Measurements from ENCODE around the gene CLIC3.

Gene CLIC3

DNA sequence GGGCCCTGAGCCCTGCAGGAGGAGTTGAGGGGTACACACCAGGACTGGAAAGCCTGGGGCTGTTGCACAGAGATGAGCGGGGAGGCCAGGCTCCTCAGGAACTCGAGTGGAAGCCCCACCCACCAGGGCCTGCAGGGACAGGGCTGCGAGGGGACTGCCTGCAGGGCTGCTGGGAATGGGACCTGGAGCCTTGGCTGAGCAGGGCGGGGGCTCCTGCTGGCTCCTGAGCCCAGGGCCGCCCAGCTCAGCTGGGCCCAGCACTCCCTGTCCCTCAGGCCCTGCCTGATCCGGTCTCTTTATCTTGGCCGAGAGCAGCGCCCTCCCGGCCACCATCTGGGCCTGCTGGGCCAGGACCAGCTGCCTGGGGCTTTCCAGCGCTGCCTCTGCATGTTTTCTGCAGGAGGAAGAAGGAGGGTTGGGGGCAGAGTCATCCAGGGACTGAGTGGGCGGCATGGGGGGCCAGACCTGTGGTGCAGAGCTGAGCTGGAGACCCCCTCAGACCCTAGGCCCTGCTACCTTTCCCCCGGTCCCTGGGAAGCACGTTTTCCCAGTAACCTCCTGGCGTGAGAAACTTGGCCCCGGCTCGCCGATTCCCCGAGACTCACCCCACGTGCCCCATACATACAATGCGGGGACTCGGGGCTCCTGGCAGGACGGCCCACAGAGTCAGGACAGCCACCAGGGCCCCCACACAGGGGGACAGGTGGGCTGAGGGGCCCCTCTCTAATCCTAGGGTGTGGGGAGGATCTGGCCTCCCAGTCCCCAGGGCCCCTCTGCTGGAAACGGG is 34.9 kb downstream of the CLIC3 start:
- H3K27ac ChIP-seq (ENCODE audit: low read length), result no peak overlapping the region
- no peaks in the 10 kb centered on the region for H3K9me3 ChIP-seq (ENCODE audit: insufficient read depth, low read length, severe bottlenecking)
- H3K36me3 ChIP-seq (ENCODE audit: insufficient read depth, low read length), result no peaks in the 10 kb centered on the region
- no peaks in the 10 kb centered on the region for H3K79me2 ChIP-seq (ENCODE audit: insufficient read depth, low read length)
- H3K4me1 ChIP-seq (ENCODE audit: insufficient read depth, low read length), result peaks cover 9% of the 10 kb centered on the region
- peaks cover 8% of the 10 kb centered on the region for H3K27me3 ChIP-seq (ENCODE audit: insufficient read depth, low read length, poor library complexity)
- H3K4me3 ChIP-seq (ENCODE audit: low read depth in 1 of 2, low read length in 2 of 2), result no peak overlapping the region
- no peaks in the 10 kb centered on the region for H4K20me1 ChIP-seq (ENCODE audit: insufficient read depth, low read length)
- TF ChIP-seq, protein P1, sequence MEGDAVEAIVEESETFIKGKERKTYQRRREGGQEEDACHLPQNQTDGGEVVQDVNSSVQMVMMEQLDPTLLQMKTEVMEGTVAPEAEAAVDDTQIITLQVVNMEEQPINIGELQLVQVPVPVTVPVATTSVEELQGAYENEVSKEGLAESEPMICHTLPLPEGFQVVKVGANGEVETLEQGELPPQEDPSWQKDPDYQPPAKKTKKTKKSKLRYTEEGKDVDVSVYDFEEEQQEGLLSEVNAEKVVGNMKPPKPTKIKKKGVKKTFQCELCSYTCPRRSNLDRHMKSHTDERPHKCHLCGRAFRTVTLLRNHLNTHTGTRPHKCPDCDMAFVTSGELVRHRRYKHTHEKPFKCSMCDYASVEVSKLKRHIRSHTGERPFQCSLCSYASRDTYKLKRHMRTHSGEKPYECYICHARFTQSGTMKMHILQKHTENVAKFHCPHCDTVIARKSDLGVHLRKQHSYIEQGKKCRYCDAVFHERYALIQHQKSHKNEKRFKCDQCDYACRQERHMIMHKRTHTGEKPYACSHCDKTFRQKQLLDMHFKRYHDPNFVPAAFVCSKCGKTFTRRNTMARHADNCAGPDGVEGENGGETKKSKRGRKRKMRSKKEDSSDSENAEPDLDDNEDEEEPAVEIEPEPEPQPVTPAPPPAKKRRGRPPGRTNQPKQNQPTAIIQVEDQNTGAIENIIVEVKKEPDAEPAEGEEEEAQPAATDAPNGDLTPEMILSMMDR (IDR thresholded peaks at IDR 0.05; ENCODE audit: borderline replicate concordance, extremely low read depth, low read length, poor library complexity, severe bottlenecking), result no peak
- TF ChIP-seq EZH2 (IDR thresholded peaks at IDR 0.05; ENCODE audit: borderline replicate concordance, low read depth, low read length, severe bottlenecking), result no peak
- DNase-seq, result no peak
- H2AFZ ChIP-seq (ENCODE audit: low read depth, low read length), result no peak overlapping the region
- no peak overlapping the region for H3K9ac ChIP-seq (ENCODE audit: low read depth, low read length)
- no peak for ATAC-seq (ENCODE audit: insufficient read depth, low read depth)
- no peak overlapping the region for H3K4me2 ChIP-seq (ENCODE audit: insufficient read depth, low read length)

DNA sequence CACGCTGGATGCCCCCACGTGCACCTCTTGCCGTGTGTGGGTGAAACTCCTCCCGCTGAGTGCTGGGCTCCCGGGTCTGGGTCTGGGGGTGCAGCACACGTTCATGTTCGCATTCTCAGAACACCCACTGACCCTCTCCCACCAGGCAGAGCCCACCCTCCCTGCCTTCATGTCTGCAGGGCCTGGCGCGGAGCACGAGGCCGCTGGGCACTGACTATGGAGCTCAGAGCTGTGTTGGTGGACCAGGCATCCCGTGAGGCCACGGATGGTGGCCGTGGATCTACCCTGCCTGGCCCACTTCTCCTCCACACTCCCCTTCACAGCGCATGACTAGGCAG is 35.5 kb downstream of the CLIC3 start:
- Histone ChIP-seq H3K9me3 (ENCODE audit: insufficient read depth, low read length, severe bottlenecking) (no peaks in the 10 kb centered on the region), H3K4me1 (ENCODE audit: insufficient read depth, low read length) (peaks cover 5% of the 10 kb centered on the region), H3K36me3 (ENCODE audit: insufficient read depth, low read length) (no peaks in the 10 kb centered on the region), H3K4me3 (ENCODE audit: low read depth in 1 of 2, low read length in 2 of 2) (no peak overlapping the region), H2AFZ (ENCODE audit: low read depth, low read length) (no peak overlapping the region), H3K27ac (ENCODE audit: low read length) (no peak overlapping the region), H3K4me2 (ENCODE audit: insufficient read depth, low read length) (no peak overlapping the region), H3K9ac (ENCODE audit: low read depth, low read length) (no peak overlapping the region), H3K27me3 (ENCODE audit: insufficient read depth, low read length, poor library complexity) (peaks cover 4% of the 10 kb centered on the region), H4K20me1 (ENCODE audit: insufficient read depth, low read length) (no peaks in the 10 kb centered on the region), H3K79me2 (ENCODE audit: insufficient read depth, low read length) (no peaks in the 10 kb centered on the region)
- ATAC-seq (ENCODE audit: insufficient read depth, low read depth) (no peak), DNase-seq (no peak)
- no peak for TF ChIP-seq EZH2 (IDR thresholded peaks at IDR 0.05; ENCODE audit: borderline replicate concordance, low read depth, low read length, severe bottlenecking)
- TF ChIP-seq, protein P1 (IDR thresholded peaks at IDR 0.05; ENCODE audit: borderline replicate concordance, extremely low read depth, low read length, poor library complexity, severe bottlenecking), result no peak

DNA sequence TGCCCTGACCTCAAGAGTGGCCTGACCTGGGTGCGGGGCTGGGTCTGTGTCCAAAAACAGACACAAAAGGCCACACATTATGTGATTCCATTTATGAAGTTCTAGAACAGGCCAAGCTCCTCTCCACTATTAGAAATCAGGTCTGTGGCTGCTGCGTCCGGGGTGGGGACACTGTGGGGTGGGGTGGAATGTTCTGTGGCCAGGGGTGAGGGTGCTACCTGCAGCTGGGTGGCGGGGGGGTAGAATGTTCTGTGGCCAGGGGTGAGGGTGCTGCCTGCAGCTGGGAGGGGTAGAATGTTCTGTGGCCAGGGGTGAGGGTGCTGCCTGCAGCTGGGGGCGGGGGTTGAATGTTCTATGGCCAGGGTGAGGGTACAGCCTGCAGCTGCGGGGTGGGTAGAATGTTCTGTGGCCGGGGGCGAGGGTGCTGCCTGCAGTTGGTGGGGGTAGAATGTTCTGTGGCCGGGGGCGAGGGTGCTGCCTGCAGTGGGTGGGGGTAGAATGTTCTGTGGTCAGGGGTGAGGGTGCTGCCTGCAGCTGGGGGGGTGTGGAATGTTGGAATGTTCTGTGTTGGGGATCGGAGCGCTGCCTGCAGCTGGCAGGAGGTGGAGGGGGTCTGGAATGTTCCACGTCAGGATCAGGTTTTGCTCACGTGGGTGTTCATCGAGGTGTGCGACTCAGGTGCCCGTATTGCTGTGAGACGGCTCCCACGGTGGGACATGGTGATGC is 36.0 kb downstream of the CLIC3 start:
- TF ChIP-seq, protein P1 (IDR thresholded peaks at IDR 0.05; ENCODE audit: borderline replicate concordance, extremely low read depth, low read length, poor library complexity, severe bottlenecking), result no peak
- no peak for TF ChIP-seq EZH2 (IDR thresholded peaks at IDR 0.05; ENCODE audit: borderline replicate concordance, low read depth, low read length, severe bottlenecking)
- no peaks in the 10 kb centered on the region for H3K9me3 ChIP-seq (ENCODE audit: insufficient read depth, low read length, severe bottlenecking)
- H3K4me3 ChIP-seq (ENCODE audit: low read depth in 1 of 2, low read length in 2 of 2), result no peak overlapping the region
- DNase-seq, result no peak
- no peaks in the 10 kb centered on the region for H3K79me2 ChIP-seq (ENCODE audit: insufficient read depth, low read length)
- H3K27ac ChIP-seq (ENCODE audit: low read length), result no peak overlapping the region
- no peak overlapping the region for H3K4me2 ChIP-seq (ENCODE audit: insufficient read depth, low read length)
- no peaks in the 10 kb centered on the region for H4K20me1 ChIP-seq (ENCODE audit: insufficient read depth, low read length)
- H3K27me3 ChIP-seq (ENCODE audit: insufficient read depth, low read length, poor library complexity), result no peaks in the 10 kb centered on the region
- H3K9ac ChIP-seq (ENCODE audit: low read depth, low read length), result no peak overlapping the region
- ATAC-seq (ENCODE audit: insufficient read depth, low read depth), result peak; percentile 31; the same call in 1 of the 3 replicates
- no peaks in the 10 kb centered on the region for H3K36me3 ChIP-seq (ENCODE audit: insufficient read depth, low read length)
- H2AFZ ChIP-seq (ENCODE audit: low read depth, low read length), result no peak overlapping the region
- 0 out of 2 replicates have a peak, but pooled peaks cover under 1% of the 10 kb centered on the region for H3K4me1 ChIP-seq (ENCODE audit: insufficient read depth, low read length)

All from DND-41 (cell line).